Right ventricle myocardium inferior (tissue), 1 donor: ENCODE measurements around the gene PMF1. TPM values are rescaled to one million over a fixed set of nuclear protein-coding genes. Genes with fewer than 3 reads are reported as not detected.

Experiments used
- ATAC-seq: fragments of 200-7000 bp; cut with Tn5 transposase; one replicate; pipeline ENCODE4 v1.9.1; 2020; ENCODE audit warnings: mild to moderate bottlenecking, moderate library complexity
- DNase-seq: peaks from one replicate; pipeline ENCODE4 v3.0.0; 2021; ENCODE audit errors: missing footprints
- intact Hi-C: fragments of 100-400 bp; cut with DNase I; formaldehyde crosslinking; loops from one replicate; pipeline ENCODE4 v1.11.0; 2022
- total RNA-seq: library from RNA; stranded (reverse); fragmentation: NEBNext Ultra II Directional; extraction: Animal tissue kit (Norgen Biotek cat#: 25700); gene quantifications from one replicate; pipeline ENCODE4 v1.2.1, GENCODE V29; 2021
- donor health status: DM: no; HTN: yes; CAD: no; lungs with severe emphysema.

The PMF1 gene
- total RNA-seq, 1 donor from 2014 or later, result 68.6 TPM

DNA sequence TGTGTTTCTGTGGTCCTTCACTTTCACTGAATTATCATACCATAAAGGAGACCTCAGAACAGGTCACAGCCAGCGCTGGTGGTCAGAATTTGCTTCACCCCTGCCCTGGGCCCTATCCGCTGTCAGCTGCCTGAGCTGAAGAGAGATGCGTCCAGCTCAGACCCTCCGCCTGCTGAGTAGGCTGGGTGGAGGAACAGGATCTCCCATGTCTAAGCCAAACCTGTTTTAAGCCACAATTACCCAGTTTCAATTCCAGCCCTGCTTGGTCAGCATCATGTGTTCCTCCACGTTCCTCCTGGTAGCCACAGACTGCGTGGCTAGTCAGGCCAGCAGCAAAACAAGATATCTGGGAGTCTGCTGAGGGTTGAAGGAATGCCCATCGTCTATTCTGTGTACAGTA lies 15.7 kb downstream of the PMF1 start:
- no peak for DNase-seq
- intact Hi-C loops, result no loop called here
- no peak for ATAC-seq

DNA sequence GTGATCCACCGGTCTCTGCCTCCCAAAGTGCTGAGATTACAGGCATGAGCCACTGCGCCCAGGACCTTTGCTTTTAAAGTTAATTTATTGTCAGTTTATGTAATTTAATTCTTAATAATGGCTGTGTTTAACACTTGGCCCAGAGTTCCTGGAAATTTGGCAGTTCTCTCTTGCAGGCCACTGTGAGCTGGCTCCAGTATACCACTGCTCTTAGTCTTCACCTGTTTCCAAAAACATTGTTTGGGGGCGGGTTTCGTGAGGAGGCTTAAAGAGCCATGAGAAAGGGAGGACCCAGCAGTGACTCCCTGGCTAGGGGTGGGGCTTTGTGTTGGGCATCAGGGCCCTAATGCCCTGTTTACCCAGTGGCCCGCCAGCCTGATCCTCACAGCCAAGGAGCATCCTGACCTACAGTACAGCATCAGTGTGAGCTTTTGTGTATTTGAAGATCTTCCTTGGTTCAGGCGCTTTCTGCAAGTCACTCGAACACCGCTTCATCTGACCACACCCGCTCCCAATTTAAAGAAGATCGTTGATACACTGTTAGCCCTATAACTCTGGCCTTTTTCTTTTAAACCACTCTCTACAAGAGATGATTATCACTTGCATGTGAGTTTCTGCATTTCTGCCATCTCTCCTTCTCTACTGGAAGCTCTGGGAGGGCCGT lies 17.1 kb downstream of the PMF1 start:
- DNase-seq (no peak), ATAC-seq (no peak)
- intact Hi-C loops, result no loop called here

DNA sequence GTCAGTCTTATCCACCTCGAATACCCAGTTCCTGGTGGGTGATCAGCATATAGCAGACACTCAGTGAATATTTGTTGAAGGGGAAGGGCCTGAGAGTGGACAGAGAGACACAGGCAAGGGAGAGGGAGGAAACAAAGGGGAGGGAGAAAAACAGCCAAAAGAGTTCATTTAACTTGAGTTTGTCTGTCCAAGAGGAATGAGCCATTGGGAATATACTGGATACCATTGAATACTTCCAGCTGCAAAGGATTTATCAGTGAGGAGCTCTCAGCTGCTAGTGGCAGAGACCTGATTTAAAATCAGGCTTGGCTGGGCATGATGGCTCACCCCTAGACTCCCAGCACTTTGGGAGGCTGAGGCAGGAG lies 17.6 kb downstream of the PMF1 start:
- no peak for DNase-seq
- intact Hi-C loops, result no loop called here
- no peak for ATAC-seq

DNA sequence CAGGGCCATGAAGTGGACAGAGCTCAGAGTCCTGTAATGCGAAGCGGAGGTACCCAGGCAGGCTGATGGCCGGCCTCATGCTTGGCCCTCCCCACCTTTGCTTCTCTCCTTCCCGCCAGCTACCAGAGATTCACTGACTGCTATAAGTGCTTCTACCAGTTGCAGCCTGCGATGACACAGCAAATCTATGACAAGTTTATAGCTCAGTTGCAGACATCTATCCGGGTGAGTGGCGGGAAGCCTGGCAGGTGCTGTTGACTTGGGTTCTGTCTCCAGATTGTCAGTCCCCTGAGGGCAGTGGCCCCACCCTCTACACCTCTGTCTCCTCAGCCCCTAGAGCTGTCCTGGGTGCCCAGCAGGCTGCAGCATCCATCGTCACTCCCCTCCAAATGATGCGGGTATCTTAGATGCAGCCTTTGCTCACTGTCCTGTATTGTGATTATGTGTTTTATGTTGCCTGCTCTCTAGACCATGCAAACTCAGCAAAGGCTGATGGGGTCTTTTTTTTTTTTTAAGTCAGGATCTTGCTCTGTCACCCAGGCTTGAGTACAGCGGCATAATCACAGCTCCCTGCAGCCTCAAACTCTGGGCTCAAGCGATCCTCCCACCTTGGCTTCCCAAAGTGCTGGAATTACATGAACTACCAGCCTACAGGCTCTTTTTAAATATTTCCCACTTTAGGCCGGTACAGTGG lies 19.5 kb downstream of the PMF1 start:
- ATAC-seq (no peak), DNase-seq (no peak)
- intact Hi-C loops, result no loop called here

DNA sequence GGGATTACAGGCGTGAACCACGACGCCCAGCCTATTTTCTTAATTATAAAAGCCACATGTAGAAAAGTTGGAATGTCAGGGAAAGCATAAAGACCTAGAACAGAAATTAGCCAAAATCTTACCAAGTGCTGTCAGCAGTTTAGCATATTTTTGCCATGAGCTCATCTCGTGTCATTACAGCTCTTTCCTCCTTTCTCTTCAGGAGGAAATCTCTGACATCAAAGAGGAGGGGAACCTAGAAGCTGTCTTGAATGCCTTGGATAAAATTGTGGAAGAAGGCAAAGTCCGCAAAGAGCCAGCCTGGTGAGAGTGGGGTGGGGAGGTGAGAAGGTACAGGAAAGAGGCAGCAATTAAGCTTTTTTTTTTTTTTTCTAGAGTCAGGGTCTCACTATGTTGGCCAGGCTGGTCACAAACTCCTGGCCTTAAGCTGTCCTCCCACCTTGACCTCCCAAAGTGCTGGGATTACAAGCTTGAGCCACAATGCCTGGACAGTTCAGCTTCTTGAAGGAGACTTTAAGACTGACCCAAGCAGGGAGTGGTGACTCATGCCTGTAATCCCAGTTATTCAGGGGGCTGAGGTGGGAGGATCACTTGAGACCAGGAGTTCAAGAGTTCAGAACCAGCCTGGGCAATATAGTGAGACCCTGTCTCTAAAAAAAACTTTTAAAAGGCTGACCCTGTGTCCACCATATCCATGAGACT lies 20.8 kb downstream of the PMF1 start:
- no peak for DNase-seq
- no peak for ATAC-seq
- intact Hi-C loops, result loop anchor here (2.0 kb wide), 1 partner anchor 27 kb away; no protein-coding TSS in a partner anchor

DNA sequence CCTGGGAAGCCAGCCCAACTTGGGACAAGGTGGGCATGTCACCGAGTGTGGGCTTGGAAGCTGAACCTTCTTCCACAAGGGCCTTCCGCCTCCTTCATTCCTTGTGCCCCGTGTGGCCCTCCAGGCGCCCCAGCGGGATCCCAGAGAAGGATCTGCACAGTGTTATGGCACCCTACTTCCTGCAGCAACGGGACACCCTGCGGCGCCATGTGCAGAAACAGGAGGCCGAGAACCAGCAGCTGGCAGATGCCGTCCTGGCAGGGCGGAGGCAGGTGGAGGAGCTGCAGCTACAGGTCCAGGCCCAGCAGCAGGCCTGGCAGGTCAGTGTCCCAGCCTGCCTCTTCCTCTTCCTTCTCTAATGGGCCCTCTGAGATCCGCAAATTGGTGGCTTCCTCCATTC lies 23.4 kb downstream of the PMF1 start:
- intact Hi-C loops, result loop anchor here (5.0 kb wide), 1 partner anchor 41 kb away; no protein-coding TSS in a partner anchor

DNA sequence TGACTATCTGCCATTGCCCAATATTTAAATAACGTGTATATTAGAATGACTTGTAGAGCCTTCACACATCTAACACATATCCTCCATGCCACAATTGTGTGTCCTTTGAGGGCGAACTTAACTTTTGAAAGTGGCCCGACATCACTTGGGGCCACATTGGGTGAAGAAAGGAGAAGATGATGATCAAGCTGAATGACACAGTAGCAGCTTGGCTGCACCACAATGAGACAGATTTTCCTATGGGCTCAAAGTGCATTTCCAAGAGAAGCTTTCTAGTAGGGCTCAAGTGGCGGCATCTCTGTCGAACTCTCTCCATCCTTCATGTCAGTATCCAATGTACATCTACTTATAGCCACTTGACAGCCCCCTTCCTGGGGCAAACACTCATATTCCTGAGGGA lies 25.4 kb downstream of the PMF1 start:
- no peak for DNase-seq
- no peak for ATAC-seq
- intact Hi-C loops, result loop anchor here (5.0 kb wide), 1 partner anchor 39 kb away; no protein-coding TSS in a partner anchor

More for the DNA sequence above, 23.4 kb downstream of the PMF1 start:
- DNase-seq, result no peak
- no peak for ATAC-seq

DNA sequence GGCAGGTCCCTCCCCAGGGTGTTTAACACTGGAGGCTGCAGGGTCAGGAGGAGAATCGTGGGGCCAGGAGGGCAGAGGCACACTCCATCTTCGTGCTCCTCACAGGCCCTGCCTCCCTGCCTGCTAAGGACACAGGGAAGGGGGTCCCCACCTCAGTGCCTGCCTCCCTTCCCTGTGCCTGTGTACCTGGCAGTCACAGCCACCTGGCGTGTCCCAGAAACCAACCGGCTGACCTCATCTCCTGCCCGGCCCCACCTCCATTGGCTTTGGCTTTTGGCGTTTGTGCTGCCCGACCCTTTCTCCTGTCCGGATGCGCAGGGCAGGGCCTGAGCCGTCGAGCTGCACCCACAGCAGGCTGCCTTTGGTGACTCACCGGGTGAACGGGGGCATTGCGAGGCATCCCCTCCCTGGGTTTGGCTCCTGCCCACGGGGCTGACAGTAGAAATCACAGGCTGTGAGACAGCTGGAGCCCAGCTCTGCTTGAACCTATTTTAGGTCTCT lies 28.6 kb downstream of the PMF1 start:
- ATAC-seq, result no peak
- intact Hi-C loops, result no loop called here
- DNase-seq, result no peak

DNA sequence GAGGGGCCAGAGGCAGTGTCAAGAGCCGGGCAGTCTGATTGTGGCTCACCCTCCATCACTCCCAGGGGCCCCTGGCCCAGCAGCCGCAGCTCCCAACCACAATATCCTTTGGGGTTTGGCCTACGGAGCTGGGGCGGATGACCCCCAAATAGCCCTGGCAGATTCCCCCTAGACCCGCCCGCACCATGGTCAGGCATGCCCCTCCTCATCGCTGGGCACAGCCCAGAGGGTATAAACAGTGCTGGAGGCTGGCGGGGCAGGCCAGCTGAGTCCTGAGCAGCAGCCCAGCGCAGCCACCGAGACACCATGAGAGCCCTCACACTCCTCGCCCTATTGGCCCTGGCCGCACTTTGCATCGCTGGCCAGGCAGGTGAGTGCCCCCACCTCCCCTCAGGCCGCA lies 29.1 kb downstream of the PMF1 start, which contains the start of gene BGLAP:
TSS of gene BGLAP (plus strand) at position 259 of the 400 bp plus-strand sequence. CDS start at position 307, 48 bp downstream.
- ATAC-seq (no peak), DNase-seq (no peak)
- intact Hi-C loops, result no loop called here

DNA sequence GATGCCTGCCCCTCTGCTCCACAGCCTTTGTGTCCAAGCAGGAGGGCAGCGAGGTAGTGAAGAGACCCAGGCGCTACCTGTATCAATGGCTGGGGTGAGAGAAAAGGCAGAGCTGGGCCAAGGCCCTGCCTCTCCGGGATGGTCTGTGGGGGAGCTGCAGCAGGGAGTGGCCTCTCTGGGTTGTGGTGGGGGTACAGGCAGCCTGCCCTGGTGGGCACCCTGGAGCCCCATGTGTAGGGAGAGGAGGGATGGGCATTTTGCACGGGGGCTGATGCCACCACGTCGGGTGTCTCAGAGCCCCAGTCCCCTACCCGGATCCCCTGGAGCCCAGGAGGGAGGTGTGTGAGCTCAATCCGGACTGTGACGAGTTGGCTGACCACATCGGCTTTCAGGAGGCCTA lies 29.9 kb downstream of the PMF1 start:
- ATAC-seq, result no peak
- intact Hi-C loops, result no loop called here
- DNase-seq, result no peak

DNA sequence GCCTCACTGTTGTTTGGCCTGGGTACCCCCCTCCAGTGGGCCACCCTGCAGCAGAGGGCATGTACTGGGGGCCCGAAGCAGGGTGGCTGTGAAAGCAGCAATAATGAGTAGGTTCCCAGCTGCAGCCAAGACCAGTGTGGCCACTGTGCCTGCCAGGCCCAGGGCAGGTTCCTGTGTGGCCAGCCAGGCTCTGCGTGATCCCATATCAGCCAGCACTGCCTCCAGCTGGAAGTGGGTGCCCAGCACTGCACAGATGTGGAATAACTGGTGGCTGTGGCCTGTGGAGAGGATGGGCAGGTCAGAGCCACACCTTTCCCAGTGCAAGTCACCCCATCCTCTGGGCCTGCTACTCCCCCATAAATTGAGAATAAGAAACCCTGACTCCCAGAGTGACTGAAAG lies 31.3 kb downstream of the PMF1 start:
- DNase-seq, result no peak
- no peak for ATAC-seq
- intact Hi-C loops, result no loop called here

DNA sequence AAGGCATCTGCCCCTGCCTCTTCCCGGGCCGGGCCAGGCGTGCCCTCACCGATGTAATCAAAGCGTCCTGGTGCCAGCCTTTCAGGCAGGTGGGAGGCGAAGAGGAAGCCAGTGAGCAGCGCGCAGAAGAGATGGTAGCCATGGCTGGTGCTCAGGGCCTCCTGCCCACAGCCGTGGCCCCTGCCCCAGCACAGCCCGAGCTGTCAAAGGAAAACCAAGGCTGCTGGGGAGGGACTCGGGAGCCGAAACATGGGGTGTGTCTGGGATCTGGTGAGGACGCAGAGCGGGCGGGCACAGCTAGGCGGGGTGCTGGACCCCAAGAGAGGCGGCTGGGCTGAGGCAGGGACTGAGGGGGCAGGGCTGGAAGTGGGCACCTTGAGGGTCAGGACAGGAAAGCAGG lies 31.9 kb downstream of the PMF1 start:
- DNase-seq (no peak), ATAC-seq (no peak)
- intact Hi-C loops, result no loop called here

DNA sequence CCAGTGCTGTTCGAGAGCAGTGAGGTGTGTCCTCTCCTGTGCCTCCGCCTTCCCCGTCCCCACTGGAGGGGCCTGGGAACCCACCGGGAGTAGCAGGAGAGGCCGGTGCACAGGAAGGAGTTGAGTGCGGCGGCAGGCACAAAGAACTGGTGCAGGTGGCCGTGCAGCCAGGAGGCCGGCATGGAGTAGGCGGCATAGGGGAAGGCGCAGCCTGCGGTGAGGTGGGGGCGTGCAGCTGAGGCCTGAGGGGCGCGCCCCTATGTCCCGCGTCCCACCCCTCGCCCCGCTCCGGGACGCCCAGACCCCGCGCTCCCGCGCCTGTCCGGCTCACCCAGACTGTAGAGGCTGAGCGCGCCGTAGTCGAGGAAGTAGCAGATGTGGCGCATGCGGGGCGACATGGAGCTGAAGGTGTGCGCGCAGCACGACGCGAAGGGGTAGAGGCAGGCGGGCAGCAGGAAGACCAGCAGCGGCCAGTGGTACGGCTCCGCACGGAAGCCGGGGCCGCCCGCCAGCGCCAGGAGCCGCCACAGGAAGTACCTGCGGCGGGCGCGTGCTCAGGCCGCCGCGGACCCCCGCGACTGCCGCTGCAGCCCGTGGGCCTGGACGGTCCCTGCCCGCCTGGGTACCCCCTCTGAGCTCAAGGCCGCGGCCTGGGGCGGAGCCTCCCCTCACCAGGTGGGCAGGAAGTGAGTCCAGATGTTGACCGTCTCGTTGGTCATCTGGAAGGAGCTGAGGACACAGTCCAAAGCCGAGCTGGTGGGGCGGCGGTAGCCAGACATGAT lies 32.8 kb downstream of the PMF1 start:
- intact Hi-C loops, result no loop called here
- ATAC-seq (no peak), DNase-seq (peak; percentile 72)

DNA sequence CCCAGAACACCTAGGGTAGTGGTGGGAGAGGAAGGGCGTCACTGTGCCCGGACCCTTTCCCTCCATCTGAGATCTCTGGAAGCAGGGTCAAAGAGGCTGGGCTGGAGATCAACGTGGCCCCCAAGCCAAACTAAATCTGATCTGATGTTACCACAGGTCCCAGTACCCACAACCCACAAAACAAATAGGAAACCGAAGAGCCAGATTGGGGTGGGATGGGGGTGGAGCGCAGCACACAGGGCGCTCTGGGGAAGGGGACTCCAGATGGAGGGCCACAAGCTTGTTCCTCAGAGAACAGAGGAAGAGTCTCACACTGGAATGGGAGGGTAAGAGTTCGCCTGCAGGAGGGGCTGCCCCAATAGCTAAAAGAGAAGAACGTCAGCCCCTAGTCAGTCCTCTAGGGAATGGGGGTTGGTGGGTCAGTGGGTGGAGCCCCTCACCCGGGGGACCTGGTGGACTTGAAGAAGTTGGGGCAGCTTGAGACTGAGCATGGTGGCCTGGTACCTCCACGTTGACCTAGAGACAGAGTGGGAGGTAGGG lies 33.5 kb downstream of the PMF1 start:
- intact Hi-C loops, result no loop called here
- ATAC-seq, result no peak
- no peak for DNase-seq

DNA sequence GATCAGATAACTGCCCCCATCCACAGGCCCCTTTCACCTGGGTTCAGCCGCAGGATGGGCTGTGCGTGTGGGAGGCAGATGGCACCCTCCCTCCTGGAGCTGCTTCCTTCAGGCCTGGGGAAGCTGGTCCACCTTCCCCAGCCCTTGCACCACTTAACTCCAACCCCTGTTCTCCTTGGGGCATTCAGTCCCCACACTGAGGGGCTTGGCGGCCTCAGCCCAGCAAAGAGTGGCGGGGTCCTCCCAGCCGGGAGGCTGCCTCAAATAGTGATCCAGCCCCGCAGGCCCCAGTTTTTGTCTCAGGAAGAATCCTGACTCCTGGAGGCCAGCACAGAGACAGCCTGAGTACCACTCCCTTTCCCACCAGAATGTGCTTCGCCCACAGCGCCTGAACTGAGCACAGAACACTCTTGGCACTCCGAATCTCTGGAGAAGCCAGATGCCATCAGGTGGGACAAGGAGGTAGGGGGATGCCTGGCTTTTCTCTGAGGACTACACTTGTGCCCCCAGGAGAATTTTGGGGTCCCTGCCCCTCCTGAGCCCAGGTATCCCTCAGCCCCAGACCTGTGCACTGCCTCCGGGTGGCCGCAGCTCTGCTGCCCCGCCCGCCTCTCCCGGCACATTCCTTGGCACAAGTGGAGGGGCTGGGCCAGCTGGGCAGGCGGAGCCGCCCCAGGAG lies 34.1 kb downstream of the PMF1 start:
- DNase-seq (peak; percentile 71), ATAC-seq (peak; percentile 43)
- intact Hi-C loops, result no loop called here

DNA sequence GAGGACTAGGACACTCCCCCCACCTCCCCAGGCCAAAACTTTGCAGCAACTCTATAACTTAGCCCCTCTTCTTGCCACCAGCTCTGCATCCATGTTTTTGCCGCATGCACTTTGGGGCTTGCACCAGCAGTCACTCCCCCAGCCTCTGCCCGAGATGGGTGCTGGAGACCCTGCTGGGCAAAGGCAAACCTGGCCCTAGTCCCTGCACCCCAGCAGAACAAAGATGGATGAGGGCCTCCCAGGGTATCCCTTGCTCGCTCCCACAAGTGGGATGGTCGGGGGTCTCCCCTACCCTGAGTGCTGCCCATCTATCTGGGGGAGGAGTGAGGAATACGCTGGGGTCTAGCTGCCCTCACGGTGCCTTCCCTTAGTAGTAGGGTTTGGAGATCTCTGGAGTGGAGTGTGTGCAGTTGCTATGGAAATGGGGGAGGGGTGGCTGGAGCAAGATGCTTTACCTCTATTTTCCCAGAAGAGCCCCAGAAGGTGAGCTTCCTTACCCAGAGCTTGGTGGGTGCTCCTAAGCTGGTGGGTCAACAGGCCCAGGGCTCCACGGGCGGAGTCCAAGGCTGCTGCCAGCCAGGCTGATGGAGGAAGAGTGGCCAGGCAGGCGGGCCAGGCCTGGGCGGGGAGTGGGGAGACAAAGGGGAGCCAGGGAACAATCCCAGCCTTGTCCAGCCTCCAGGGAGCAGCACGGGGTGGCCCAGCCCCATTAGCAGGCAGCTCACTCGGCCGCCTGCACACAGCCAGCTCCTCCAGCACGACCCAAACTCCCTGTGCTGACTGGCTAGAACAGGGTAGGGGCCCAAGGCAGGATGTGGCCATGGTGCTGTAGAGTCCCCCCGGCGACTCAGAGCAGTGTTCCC lies 34.9 kb downstream of the PMF1 start, which contains the start of gene PAQR6:
TSS of gene PAQR6 (minus strand) at position 597 of the 863 bp plus-strand sequence. CDS start 1,325 bp downstream, outside the sequence.
- DNase-seq (no peak), ATAC-seq (peak; percentile 38)
- intact Hi-C loops, result no loop called here

DNA sequence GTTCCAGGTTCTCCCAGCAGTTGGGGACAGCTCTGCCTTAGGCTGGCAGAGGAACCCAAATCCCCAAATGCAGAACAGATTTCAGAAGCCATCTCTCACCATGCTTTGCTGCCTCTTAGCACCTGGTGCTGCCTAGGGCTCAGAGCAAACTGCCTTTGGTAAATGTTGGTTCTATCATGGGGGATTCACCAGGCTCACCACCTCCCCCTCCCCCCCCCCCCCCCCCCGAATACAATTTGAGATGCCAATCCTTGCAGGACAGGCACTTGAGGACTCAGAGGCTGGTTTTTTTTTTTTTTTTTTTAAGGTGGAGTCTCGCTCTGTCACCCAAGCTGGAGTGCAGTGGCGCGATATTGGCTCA lies 35.5 kb downstream of the PMF1 start:
- intact Hi-C loops, result no loop called here
- DNase-seq, result no peak
- ATAC-seq, result no peak
